Vagina (tissue), 2 donors: Measurements from ENCODE around the gene DNER. TPM values are rescaled to one million over a fixed set of nuclear protein-coding genes. Genes with fewer than 3 reads are reported as not detected.

Experiments
- DNase-seq, 2 donors: peaks; one replicate each; pipeline ENCODE4 v3.0.0-alpha.2; 2017; ENCODE audit errors: extremely low spot score in 2 of 2
- H3K27ac ChIP-seq: fragments of 200-600 bp; sonication (generic); one replicate; pipeline ENCODE4 v1.5.1; 2019
- H3K27me3 ChIP-seq: fragments of 200-600 bp; sonication (generic); one replicate; pipeline ENCODE4 v1.5.1; 2019
- H3K36me3 ChIP-seq, 2 donors: fragments of 200-600 bp; sonication (generic); one replicate each; pipeline ENCODE4 v1.5.1; 2017 to 2019
- H3K4me1 ChIP-seq: fragments of 200-600 bp; sonication (generic); one replicate; pipeline ENCODE4 v1.5.1; 2019
- H3K4me3 ChIP-seq, 2 donors: fragments of 200-600 bp; sonication (generic); 1 replicate in 1 of 2; 2 replicates in 1 of 2; pipeline ENCODE4 v1.5.1; 2016 to 2019
- H3K9me3 ChIP-seq: fragments of 200-600 bp; sonication (generic); one replicate; pipeline ENCODE4 v1.5.1; 2019
- POLR2A ChIP-seq, 2 donors: fragments of 450-650 bp; IDR thresholded peaks; one replicate each; pipeline ENCODE4 v1.6.1; 2017; ENCODE audit warnings: antibody characterized with exemption in 2 of 2, mild to moderate bottlenecking in 2 of 2, moderate library complexity in 2 of 2
- POLR2AphosphoS5 ChIP-seq, 2 donors: sonication (generic); formaldehyde crosslinking; IDR thresholded peaks; one replicate each; pipeline ENCODE4 v1.9.0; 2017; ENCODE audit warnings: antibody characterized with exemption in 2 of 2, mild to moderate bottlenecking in 2 of 2, low read depth in 1 of 2; ENCODE audit not compliant: insufficient read depth in 1 of 2
- intact Hi-C: fragments of 100-400 bp; cut with DNase I; formaldehyde crosslinking; loops from one replicate; pipeline ENCODE4 v1.15.1; 2023
- total RNA-seq: library from RNA; depleted of rRNA; stranded (reverse); fragments of >200 nt; gene quantifications from one replicate; pipeline ENCODE4 v1.2.3, GENCODE V29; 2016
- TF ChIP-seq, protein P1 (sequence below), 3 experiments: fragments of 450-650 bp in 2 of 3; fragments of 200-600 bp in 1 of 3; sonication (generic) in 1 of 3; IDR thresholded peaks; one replicate each; pipeline ENCODE4 v1.5.1; 2017 to 2019; ENCODE audit warnings: antibody characterized with exemption in 3 of 3, mild to moderate bottlenecking in 2 of 3, moderate library complexity in 2 of 3

DNER gene
- total RNA-seq, 1 donor from 2014 or later: 11.3 TPM

DNA sequence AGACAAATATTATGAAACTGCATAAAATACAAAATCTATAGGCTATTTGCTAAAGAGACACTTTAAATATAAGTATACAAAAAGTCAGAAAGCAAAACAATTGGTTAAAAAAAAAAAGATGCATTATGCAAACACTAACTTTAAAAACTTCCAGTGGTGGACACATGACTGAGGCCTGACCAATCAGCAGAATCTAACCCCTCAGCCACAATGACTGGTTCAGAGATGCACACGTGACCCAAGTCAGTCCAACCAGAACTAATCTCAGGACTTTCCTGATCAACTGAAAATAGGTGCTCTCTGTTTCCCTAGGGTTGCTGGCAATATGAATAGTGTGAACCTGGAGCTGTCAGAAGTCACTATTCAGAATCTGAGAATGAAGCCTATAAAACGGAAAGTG, 22.7 kb downstream of the DNER start:
- no peaks in the 10 kb centered on the region for H3K27me3 ChIP-seq
- intact Hi-C loops: no loop called here
- DNase-seq: no peak
- no peaks in the 10 kb centered on the region for H3K4me1 ChIP-seq
- no peak overlapping the region for H3K4me3 ChIP-seq
- H3K36me3 ChIP-seq: no peaks in the 10 kb centered on the region
- H3K9me3 ChIP-seq: no peaks in the 10 kb centered on the region
- no peak overlapping the region for H3K27ac ChIP-seq
- TF ChIP-seq POLR2AphosphoS5 (IDR thresholded peaks at IDR 0.05; ENCODE audit: insufficient read depth in 1 of 2, low read depth in 1 of 2): no peak
- no peak for TF ChIP-seq POLR2A (IDR thresholded peaks at IDR 0.05)
- TF ChIP-seq, protein P1, sequence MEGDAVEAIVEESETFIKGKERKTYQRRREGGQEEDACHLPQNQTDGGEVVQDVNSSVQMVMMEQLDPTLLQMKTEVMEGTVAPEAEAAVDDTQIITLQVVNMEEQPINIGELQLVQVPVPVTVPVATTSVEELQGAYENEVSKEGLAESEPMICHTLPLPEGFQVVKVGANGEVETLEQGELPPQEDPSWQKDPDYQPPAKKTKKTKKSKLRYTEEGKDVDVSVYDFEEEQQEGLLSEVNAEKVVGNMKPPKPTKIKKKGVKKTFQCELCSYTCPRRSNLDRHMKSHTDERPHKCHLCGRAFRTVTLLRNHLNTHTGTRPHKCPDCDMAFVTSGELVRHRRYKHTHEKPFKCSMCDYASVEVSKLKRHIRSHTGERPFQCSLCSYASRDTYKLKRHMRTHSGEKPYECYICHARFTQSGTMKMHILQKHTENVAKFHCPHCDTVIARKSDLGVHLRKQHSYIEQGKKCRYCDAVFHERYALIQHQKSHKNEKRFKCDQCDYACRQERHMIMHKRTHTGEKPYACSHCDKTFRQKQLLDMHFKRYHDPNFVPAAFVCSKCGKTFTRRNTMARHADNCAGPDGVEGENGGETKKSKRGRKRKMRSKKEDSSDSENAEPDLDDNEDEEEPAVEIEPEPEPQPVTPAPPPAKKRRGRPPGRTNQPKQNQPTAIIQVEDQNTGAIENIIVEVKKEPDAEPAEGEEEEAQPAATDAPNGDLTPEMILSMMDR (IDR thresholded peaks at IDR 0.05): no peak

DNA sequence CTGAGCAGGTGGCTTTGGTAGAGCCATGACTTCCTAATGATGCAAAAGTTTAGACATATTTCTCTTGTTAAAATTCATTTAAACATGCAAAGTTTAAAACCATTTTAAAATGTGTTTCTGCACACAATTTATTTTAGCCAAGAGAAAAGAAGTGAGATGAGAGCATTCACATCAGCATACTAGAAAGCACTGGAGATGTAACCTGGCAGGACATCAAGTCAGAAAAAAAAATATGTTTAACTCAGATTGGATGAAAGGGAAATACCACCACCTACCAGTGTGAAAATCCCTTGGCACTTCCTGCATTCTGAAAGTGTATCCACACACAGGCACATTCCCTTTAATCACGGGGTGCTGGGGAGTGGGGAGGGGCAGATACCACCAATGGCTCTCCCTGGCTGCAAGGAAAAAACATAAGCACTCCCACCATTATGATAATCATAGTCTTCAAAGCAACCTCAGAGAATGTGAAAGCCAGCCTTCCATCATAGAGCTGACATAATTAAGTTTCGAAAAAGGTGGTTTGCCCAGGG, 25.0 kb downstream of the DNER start:
- no peak overlapping the region for H3K27ac ChIP-seq
- H3K4me1 ChIP-seq: no peaks in the 10 kb centered on the region
- no peaks in the 10 kb centered on the region for H3K27me3 ChIP-seq
- intact Hi-C loops: no loop called here
- no peaks in the 10 kb centered on the region for H3K9me3 ChIP-seq
- H3K36me3 ChIP-seq: no peaks in the 10 kb centered on the region
- no peak overlapping the region for H3K4me3 ChIP-seq
- TF ChIP-seq POLR2A (IDR thresholded peaks at IDR 0.05) (no peak), POLR2AphosphoS5 (IDR thresholded peaks at IDR 0.05; ENCODE audit: insufficient read depth in 1 of 2, low read depth in 1 of 2) (no peak)
- TF ChIP-seq, protein P1 (IDR thresholded peaks at IDR 0.05): no peak
- no peak for DNase-seq

DNA sequence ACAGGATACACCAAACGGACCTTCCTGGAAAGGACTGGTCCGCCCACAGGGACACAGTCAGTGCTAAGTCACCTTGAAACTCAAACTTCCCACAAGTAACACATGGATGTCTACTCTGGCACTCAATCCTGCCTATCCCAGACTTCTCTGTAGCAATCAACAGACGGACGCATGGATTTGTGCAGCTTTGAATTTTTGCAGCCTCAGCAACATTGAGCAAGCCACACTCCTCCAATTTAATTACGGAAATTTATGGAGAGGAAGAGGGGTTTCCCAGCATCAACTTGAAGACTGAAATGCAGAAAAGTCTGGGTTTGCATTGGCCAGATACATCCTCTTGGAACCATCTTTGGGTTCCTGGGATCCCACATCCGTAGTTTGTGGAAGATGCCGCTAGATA, 26.2 kb downstream of the DNER start:
- no peak for TF ChIP-seq POLR2AphosphoS5 (IDR thresholded peaks at IDR 0.05; ENCODE audit: insufficient read depth in 1 of 2, low read depth in 1 of 2)
- no peak for TF ChIP-seq POLR2A (IDR thresholded peaks at IDR 0.05)
- TF ChIP-seq, protein P1 (IDR thresholded peaks at IDR 0.05): no peak
- Histone ChIP-seq H3K27ac (no peak overlapping the region), H3K4me3 (no peak overlapping the region), H3K9me3 (no peaks in the 10 kb centered on the region), H3K36me3 (no peaks in the 10 kb centered on the region), H3K4me1 (no peaks in the 10 kb centered on the region), H3K27me3 (no peaks in the 10 kb centered on the region)
- intact Hi-C loops: no loop called here
- DNase-seq: no peak

DNA sequence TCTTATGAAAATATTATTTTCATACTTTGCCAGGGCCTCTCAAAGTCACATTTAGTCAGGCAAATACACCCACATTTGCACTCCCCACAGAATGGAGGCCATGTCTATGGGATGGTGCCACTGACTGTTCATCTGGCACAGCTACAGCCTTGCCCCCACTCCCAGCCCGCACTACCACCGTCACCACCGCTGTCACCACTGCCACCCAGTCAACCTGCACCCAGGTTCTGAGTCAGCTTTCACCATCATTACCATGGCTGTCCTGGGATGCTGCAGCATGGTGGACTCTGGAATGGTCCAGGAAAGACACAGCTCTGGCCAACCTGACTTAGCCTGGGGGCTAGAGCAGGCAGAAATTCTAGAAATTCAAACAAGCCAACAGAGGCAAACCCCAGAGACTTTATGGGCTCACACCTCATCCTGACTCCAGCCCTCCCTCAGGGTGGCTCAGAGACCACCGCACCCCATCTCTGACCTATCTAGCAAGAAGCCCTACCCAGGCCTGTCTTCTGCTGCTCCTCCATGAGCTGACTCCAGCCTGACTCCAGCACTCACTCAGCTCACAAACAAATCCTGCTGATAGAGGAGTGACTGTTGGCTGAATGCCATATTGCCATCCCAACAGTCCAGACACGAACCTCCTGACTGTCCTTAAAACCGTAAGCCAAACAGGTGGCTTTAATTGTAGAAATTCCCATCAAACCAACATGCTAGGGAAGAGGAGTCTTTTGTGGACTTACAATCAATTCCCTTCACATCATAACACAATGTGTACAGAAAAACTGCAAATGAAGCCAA, 28.0 kb downstream of the DNER start:
- DNase-seq: no peak
- Histone ChIP-seq H3K27ac (no peak overlapping the region), H3K4me1 (no peaks in the 10 kb centered on the region), H3K9me3 (no peaks in the 10 kb centered on the region), H3K36me3 (no peaks in the 10 kb centered on the region), H3K27me3 (no peaks in the 10 kb centered on the region), H3K4me3 (no peak overlapping the region)
- no peak for TF ChIP-seq POLR2AphosphoS5 (IDR thresholded peaks at IDR 0.05; ENCODE audit: insufficient read depth in 1 of 2, low read depth in 1 of 2)
- no peak for TF ChIP-seq POLR2A (IDR thresholded peaks at IDR 0.05)
- TF ChIP-seq, protein P1 (IDR thresholded peaks at IDR 0.05): no peak
- intact Hi-C loops: no loop called here

DNA sequence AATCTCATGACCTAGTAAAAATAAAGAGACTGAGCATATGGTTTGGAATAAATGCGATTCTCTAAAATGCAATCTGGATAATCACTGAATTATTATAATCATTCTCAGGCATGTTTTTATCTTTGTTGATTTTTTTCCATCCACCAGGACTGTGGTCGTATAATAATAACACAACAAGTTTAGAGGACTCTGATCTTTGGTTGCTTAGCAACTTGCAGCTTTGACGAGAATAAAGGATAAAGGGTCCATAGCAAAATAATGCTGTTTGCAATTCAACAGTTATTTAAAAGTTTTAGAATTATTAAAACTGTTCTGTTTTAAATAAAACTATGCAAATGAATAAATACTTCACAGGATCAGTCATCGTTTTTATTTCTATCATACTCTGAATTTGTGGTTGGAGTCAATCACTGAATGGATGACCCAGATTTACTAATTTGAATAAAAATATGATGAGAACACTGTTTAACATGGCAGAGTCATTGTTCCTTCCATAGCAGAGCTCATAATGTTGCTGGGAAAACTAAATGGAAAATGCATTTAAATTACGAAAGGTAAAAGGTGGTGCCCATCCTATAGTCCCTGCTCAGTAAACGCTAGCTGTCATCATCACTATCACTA, 29.3 kb downstream of the DNER start:
- Histone ChIP-seq H3K27ac (no peak overlapping the region), H3K9me3 (no peaks in the 10 kb centered on the region), H3K36me3 (no peaks in the 10 kb centered on the region), H3K27me3 (no peaks in the 10 kb centered on the region), H3K4me1 (no peaks in the 10 kb centered on the region), H3K4me3 (no peak overlapping the region)
- TF ChIP-seq POLR2AphosphoS5 (IDR thresholded peaks at IDR 0.05; ENCODE audit: insufficient read depth in 1 of 2, low read depth in 1 of 2) (no peak), POLR2A (IDR thresholded peaks at IDR 0.05) (no peak)
- TF ChIP-seq, protein P1 (IDR thresholded peaks at IDR 0.05): no peak
- intact Hi-C loops: no loop called here
- DNase-seq: no peak
